CD4-positive, alpha-beta T cell treated with Interferon alpha-2 for 1 hour (primary cell): ENCODE measurements around the gene KCNK5.

Source experiments
- DNase-seq, 2 donors: peaks; one replicate each; pipeline ENCODE4 v3.0.0-alpha.2; 2020 to 2022

Gene KCNK5

DNA sequence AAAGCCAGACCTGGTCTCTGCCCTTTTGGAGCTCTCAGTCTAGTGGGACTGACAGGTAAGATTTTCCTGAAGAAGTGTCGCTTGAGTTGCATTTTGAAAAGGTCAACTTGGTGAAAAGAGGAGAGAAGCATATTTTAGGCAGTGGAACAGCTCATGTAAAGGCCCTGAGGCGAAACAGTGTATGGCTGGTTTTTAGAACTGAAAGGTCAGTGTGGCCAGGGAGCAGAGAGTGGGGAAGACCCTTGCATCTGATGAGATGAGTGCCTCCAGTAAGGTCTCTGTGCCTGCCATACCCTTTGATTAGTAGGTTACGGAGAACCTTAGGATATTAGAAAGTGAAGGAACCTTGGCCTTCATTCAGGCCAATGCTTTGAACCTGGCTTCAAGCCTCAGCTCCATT, 58.4 kb downstream of the KCNK5 start:
- DNase-seq: no peak

DNA sequence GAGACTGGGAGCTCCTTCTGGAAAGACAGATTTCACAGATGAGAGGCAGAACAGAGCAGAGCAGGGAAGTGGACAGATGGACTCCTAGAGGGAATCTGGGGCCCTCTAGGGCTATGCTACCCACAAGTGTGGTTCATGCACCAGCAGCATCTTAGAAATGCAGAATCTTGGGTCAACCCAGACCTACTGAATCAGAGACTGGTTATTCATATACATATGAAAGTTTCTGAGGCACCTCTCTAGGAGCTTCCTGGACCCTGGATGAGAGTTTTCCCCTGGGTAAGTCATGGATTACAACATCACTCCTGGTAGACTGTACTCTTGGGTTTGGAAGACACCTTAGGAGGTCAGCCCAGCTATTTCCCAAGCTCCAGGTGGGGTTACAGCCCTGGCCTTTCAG, 58.9 kb downstream of the KCNK5 start:
- no peak for DNase-seq

DNA sequence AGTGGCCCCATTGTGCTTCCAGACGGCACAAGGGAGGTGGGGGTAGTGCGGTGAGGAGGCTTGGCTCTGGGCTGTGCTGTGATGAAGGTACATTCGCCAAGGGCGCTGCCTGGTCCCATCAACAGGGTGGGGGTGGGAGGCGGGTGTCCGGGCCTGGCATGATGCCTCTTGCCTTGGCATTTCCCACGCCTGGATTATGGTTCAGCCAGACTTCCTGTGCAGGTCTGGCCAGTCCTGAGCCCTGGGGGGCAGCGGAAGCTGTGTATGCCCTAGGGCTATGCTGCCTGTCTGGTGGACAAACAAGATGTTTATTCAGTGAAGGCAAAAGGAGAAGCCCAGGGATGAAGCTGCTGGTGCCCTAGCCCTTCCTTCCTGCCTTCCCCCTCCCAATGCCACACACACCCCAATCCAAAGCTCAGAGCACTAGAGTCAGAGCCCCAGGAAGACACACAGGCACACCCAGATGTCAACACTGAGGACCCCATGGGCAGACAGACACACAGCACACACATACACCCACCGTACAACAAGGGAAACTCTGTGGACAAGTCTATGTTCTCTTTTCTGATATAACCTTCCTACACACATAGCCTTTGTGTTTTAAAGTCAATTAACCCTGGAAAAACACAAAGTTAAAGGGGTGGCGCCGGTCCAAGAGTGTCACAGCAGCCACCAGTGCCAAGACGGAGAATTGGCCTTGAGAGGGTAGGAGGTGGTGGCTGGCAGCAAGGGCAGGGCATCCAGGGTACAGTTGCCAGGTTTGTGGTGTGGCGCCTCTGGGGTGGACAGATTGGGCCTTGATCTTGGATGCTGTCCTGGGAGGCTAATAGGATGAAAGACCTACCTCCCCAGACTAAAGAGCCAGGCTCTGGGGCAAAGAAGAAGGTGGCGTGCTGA, 59.6 kb downstream of the KCNK5 start:
- no peak for DNase-seq

DNA sequence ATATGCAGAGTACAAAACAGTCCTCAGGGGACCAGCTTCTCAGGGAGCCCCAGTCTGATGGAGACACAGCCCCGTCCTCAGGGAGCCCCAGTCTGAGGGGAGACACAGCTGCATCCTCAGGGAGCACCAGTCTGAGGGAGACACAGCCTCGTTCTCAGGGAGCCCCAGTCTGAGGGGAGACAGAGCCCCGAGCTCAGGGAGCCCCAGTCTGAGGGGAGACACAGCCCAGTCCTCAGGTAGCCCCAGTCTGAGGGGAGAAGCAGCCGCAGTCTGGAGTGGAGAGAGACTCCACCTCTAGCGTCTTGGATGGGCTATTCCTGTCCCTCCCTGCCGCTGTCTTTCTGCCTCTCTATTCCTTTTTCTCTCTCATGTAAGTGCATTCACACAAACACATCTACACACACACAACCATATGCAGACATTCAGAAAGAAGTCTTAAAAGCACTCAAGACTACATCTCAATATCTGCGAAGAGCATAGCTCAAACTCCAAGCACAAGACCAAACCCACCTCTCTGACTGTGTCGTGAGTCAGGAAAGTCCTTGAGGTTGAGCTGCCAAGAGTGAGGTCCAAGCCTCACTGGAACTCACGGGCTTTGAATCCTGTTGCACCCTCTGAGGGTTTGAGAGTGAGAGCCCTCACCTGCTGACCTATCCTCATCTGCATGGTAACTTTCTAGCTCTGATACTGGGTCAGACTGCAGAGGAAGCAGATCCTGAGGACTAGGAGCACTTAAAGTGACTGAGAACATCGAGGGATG, 61.2 kb downstream of the KCNK5 start:
- DNase-seq: no peak

DNA sequence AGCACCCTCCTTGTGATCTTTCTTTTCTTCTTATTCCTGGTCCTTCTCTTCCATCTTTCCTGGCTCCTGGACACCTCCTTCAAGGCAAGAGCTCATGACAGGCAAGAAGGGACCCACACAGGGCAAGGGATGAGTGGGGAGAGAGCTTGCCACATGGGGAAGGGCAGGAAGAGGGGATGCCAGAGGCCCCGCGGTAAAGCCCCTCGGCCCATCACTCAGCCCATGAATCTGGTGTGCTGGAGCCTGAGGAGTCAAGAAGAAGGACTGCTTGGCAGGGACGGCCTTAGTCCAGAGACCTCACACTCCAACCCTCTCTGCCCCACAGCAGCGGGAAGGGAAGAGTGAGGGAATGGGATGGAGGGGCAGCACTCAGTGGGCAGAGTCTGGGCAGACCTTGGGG, 62.0 kb downstream of the KCNK5 start:
- no peak for DNase-seq

DNA sequence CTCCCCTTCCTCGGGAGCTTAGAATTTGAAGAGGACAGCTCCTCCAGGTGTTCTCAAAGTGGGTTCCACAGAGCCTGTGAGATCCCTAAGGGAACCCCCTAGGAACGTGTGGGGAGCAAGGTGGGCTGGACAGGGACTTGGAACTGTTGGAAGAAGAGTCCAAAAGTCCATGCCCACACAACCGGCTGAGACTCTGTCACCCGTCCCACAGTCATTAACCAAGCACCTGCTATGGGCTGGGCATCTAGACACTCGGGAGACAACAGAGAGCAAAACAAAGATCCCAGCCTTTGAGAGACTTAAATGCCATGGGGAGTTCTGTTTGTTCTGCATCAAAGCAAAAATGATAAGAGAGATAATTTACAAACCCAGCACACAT, 62.4 kb downstream of the KCNK5 start:
- no peak for DNase-seq

DNA sequence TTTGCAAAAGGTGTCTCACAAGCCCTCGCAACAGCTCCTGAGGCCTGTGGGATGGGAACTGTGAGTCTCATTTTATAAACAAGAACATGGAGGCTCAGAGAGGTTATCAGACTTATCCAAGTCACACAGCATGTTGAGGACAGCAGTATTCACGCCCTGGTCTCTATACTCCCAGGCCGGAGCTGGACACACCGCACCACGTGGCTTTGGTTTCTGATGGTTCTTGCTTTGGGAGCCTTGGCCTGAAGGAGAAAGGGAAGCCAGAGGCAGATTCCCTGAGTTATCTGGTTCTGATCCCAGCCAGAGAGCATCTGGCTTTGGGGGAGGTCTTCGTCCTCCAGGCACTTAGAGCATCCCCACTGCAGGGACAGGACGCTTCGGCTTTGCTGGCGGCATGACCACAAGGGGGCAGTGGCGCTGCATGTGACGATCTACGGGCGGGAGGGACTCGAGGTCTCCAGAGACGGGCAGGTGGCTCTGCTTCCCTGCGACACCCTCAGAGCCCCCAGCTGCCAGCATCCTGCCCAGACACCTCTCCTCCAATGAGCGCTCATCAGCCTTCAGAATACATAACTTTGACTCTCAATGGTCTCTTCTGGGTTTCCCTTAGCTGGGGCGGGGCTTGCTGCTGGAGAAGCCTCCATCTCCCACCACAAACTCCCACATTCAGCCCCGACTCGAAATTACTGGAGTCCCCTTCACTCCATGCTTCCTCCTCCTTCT, 62.9 kb downstream of the KCNK5 start:
- peak; percentile 72 to 78 for DNase-seq

DNA sequence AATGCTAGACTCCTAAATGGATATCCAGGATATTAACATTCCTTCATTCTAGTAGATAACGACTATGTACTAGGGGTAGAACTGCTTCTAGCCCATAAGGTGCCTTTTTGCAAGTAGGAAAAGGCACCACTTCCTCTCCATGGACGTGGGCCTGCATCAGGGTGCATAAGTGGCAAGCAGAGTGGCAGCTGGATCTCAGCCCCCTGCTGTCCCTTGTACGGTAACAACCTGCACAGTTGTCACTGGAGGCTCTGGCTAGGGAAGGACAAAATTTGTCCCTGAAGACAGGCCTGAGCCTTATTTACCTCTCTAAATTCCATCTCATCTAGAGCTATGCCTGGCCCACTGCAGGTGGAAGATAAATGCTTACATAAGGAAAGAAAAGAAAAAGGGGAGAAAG, 71.8 kb downstream of the KCNK5 start:
- no peak for DNase-seq

DNA sequence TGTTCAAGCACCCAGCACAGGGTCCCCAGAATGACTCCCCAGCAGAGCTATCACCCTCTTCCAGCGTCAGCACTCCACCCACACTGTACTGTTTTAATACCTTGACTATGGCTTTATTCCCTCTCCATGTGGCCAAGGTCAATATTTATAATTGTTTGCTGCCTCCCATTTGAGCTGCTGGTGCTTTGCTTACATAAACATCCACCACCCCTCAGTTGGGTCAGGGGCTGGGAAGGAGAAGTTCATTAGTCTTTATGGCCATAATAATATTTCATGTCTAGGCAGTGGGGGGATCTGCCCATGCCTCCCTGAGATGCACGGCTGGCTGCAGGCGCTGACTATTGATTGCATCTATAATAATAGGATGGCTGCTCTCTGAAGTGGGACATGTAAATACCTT, 72.5 kb downstream of the KCNK5 start:
- no peak for DNase-seq

DNA sequence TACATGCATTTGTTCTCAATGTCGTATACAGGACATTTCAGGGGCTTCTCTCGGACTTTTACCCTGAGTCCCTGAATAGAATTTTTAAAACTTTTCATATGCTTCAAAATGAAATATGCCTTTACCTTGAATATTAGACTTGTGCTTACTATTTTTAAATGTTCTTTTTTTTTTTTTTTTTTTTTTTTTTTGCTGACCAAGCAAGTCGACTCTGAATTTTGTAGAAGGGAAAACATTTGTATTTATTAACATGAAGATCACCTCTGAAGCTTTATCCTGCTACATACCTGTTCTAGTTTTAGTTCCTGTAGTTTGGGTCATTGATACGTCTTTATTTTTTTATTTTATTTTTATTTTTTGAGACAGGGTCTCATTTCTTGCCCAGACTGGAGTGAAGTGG, 74.6 kb downstream of the KCNK5 start:
- no peak for DNase-seq

DNA sequence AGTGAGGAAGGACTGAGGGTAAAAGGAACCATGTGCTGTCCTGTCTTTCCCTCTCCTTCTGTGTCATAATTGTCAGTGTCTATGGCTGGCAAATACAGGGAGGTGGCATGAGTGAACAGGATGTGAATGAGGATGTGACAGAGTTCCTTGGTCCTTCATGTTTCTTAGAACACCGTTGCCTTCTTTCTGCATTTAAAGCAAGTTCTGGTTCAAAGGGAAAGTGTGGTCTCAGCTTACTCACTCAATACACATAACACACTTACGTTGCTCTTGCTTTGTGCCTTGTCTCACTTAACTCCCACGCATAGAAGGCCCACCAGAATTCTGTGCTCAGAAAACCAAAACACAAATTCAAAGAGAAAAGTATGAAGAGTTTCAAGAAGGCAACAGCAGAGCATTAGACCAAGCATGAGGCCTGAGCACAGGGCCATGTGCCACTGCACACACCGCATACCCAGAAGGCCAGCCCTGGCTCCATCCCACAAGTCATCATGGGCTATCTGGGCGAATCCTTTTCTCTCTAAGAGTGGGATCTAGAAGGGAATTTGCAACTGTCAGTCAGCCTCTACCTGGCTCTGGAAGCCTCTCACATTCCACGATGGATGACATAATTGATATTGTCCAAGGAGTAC, 75.4 kb downstream of the KCNK5 start:
- DNase-seq: no peak

DNA sequence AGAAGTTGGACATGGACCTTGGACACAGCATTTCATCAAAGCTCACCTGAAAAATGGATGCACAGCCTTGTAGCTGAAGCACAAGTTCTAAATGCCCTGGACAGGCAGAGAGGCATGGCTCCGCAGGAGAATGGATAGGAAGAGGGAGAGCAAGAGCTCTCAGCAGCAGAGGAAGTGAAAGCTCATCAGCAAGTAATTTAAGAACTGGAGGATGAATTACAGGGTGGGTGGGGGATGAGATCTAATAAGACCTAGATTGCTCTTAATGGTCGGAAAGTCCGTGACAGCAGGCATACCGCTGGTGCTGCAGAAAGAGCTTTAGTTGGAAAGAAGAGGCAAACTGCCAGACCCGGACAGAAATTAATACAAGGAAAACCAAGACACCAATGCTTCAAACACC, 77.0 kb downstream of the KCNK5 start:
- no peak for DNase-seq

DNA sequence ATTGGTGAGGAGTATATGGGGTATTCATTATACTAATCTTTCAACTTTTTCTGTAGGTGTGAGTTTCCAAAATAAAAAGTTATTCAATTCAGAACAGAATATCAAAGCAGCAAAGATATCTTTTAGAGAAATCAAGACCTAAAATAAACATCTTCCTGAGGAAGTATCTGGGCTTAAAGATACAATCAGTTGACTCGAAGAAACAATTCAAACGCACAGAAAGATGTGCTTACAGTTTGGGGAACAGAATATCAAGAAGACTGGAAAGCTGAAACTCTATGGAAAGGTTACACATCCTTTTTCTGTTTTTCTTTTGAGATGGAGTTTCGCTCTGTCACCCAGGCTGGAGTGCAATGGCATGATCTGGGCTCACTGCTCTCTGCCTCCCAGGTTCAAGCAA, 78.1 kb downstream of the KCNK5 start:
- DNase-seq: no peak

DNA sequence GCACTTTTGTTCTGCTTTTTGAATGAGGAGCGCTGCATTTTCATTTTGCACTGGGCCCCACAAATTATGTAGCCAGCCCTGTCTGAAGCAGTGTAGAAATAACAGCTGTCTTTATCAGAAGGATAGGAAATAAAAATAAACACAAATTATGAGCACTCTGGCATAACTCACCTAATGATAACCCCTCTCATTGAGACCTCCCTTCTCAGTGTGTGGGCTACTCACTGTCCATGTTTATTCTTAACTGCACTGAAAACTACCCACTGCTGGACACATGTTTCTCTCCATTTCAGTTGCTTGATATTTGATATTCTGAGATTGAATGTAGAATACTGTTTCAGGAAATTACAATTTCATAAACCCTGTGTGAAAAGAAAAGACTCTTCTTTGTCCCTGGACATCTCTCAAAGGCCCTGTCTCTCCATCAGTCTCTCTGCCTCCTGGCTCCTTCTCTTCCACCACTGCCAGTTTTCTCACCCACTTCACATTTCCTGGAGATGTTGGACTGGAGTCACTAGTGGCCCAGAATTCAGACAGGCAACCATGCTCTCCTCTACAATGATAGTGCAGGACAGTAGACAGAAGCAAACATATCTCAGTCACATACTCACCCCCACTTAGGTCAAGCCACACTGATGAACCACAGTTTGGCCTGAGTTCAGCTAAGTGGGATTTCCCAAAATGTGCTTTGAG, 84.6 kb downstream of the KCNK5 start:
- DNase-seq: no peak

DNA sequence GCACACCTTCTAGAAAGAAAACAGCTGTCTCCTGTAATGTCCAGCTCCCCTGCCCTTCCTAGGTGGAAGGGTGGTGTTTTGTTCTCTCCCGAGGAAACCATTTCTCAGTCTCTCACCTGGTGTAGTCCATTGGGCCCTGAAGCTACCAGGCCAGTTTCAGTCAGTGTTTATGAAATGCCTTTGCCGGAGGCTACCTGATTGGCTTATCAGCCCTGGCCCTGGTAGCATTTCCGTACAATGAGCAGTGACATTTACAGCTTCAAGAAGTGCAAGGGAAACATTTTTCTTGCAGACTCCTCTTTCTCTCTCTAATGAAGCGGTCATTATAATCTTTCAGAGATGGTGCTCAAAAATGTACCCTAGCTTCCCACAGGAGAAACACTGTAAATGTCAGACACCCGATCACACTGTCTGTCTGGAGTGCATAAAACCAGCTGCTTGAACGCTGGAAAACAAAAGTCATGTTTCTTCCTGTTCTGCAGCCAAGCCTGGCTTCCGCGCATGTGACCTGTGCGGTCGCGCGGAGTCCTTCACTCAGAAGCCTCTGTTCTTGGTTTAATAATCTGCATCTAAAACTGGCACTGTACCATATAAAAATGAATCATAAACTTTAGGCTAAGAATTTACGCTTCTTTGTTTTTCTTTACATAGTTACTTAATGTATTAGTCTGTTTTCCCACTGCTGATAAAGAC, 85.9 kb downstream of the KCNK5 start:
- DNase-seq: no peak

DNA sequence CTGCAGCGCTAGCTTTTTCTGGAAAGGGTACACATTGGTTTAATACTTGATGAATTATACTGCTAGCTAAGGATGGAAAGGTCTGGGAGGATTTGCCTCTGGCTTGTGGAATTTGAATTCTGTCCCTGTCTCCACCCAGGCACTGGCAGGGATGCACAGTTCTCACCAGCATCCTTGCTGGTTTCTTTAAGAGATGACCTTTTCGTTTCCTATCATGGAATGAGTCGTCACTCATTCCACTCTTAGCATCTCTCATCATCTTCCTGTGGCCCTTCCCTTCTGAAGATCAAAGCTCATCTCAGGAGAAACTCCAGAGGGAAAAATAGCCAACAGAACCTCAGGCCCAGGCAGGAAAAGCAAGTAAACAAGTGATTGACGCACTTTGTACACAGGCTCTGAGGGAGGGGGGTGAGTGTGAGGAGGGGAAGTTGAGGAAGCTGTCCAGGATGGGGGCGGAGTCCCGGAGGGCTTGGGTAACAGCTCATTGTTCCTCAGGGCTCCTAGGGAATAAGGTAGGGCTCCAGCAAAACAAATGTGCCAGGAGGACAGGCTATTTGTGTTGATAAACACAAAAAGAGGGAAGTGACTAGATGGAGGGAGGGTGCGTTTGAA, 88.6 kb downstream of the KCNK5 start:
- DNase-seq: no peak
